NT2/D1 (cell line): ENCODE measurements around the gene PRND.

Experiments used
- YY1 ChIP-seq: IDR thresholded peaks from 2 replicates; pipeline ENCODE4 v1.6.1; 2011; ENCODE audit not compliant: insufficient read length, insufficient read depth
- ZNF274 ChIP-seq: IDR thresholded peaks from 2 replicates; pipeline ENCODE4 v1.6.1; 2011; ENCODE audit warnings: mild to moderate bottlenecking, low read depth, low read length

DNA sequence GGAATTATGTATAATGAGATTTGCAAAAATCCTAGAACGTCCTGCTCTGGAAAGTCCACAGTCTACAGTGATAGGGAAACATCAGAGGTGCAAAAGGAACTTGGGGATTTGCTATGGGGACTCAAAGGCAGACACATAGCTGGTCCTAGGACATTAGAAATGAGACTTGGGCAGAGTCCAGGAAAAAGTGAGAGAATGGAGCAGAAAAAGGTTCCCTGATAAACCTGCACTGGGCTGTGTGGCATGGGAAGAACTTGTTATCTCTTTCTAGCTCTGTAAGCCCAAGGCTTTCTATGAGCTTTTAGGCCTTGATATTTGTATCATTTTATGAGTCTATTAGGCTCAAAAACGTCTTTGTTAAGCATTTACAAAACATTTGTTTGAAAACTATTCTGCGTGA is 15.2 kb downstream of the PRND start:
- no peak for TF ChIP-seq YY1
- no peak for TF ChIP-seq ZNF274
